Aorta (tissue), 5 donors: ENCODE measurements around the gene RAB3GAP2. TPM values are rescaled to one million over a fixed set of nuclear protein-coding genes. Genes with fewer than 3 reads are reported as not detected.

ENCODE experiments used
- ATAC-seq: fragments of 200-7000 bp; cut with Tn5 transposase; one replicate; pipeline ENCODE4 v1.9.1; 2022; ENCODE audit warnings: moderate library complexity; ENCODE audit not compliant: low FRiP score
- DNase-seq, 2 donors: peaks; one replicate each; pipeline ENCODE4 v3.0.0-alpha.2; 2020
- H3K27ac ChIP-seq, 2 donors: one replicate each; pipeline ENCODE4 v1.5.1; 2013; ENCODE audit warnings: low read length in 2 of 2, mild to moderate bottlenecking in 2 of 2, moderate library complexity in 2 of 2, control low read depth in 1 of 2, inconsistent platforms in 1 of 2, low read depth in 1 of 2
- H3K27me3 ChIP-seq, 2 donors: one replicate each; pipeline ENCODE4 v1.6.1; 2013; ENCODE audit warnings: control low read depth in 1 of 2, low read length in 1 of 2, mild to moderate bottlenecking in 1 of 2, moderate library complexity in 1 of 2; ENCODE audit not compliant: insufficient read depth in 2 of 2, control insufficient read depth in 1 of 2
- H3K36me3 ChIP-seq, 2 donors: one replicate each; pipeline ENCODE4 v1.6.1; 2013; ENCODE audit warnings: control low read depth in 1 of 2, low read length in 1 of 2, mild to moderate bottlenecking in 1 of 2; ENCODE audit not compliant: insufficient read depth in 2 of 2, control insufficient read depth in 1 of 2
- H3K4me1 ChIP-seq, 2 donors: one replicate each; pipeline ENCODE4 v1.6.1; 2013; ENCODE audit warnings: low read length in 2 of 2, control low read depth in 1 of 2, mild to moderate bottlenecking in 1 of 2, moderate library complexity in 1 of 2; ENCODE audit not compliant: insufficient read depth in 2 of 2, control insufficient read depth in 1 of 2
- H3K4me3 ChIP-seq, 2 donors: one replicate each; pipeline ENCODE4 v1.5.1; 2013; ENCODE audit warnings: low read length in 2 of 2, control low read depth in 1 of 2, mild to moderate bottlenecking in 1 of 2
- H3K9me3 ChIP-seq: one replicate; pipeline ENCODE4 v1.6.1; 2013; ENCODE audit warnings: mild to moderate bottlenecking, low read length; ENCODE audit not compliant: control insufficient read depth
- WGBS, 2 donors: extraction: QIAGEN DNeasy Blood & Tissue Kit; methylation state at CpG; one replicate each; pipeline ENCODE4 v1.1.7; 2013; 5-methylcytosine and 5-hydroxymethylcytosine counted together
- intact Hi-C, 2 donors: fragments of 100-400 bp; cut with DNase I; formaldehyde crosslinking; loops; one replicate each; pipeline versions ENCODE4 v1.14.2 to v1.15.0; 2022
- polyA plus RNA-seq, 2 donors: library from polyadenylated mRNA; stranded (reverse); fragments of 200-250 nt; gene quantifications; one replicate each; pipeline ENCODE4 v1.2.3, GENCODE V29; 2013
- total RNA-seq, 2 donors: library from RNA; stranded (reverse); fragmentation: NEBNext Ultra II Directional; extraction: Animal tissue kit (Norgen Biotek cat#: 25700); gene quantifications; one replicate each; pipeline ENCODE4 v1.2.1, GENCODE V29; 2021
- donor health status: healthy with polysubstance abuse.
- donor health status: Bipolar disorder and iron deficiency.
- donor health status: DM: no; HTN: no; CAD: no.
- donor health status: DM: no; HTN: no; CAD: no.
- donor health status: DM: yes; HTN: yes; CAD: no.

Gene RAB3GAP2
- total and polyA plus RNA-seq, 4 donors: 6.4 to 44.2 (median 26.3) TPM

- DNase-seq (no peak), ATAC-seq (no peak)
- Histone ChIP-seq H3K36me3 (no peaks in the 10 kb centered on the region), H3K4me1 (no peaks in the 10 kb centered on the region), H3K4me3 (no peak overlapping the region), H3K27ac (no peak overlapping the region), H3K27me3 (no peaks in the 10 kb centered on the region), H3K9me3 (no peaks in the 10 kb centered on the region)
- intact Hi-C loops: no loop called here
- 68 to 77% methylated on average over 1 of the region's 1 CpG for WGBS, 2 donors
These were observed 24.7 kb upstream of the RAB3GAP2 start for GRCh38 chr1:220296981-220297380.

- intact Hi-C loops: no loop called here
- ATAC-seq: no peak
- WGBS, 2 donors: 85% methylated on average over 4 of the region's 4 CpGs
- Histone ChIP-seq H3K4me1 (no peaks in the 10 kb centered on the region), H3K27me3 (no peaks in the 10 kb centered on the region), H3K27ac (no peak overlapping the region), H3K4me3 (no peak overlapping the region), H3K36me3 (no peaks in the 10 kb centered on the region), H3K9me3 (no peaks in the 10 kb centered on the region)
- DNase-seq: no peak
These were observed 22.6 kb upstream of the RAB3GAP2 start for GRCh38 chr1:220294846-220295301.

DNA sequence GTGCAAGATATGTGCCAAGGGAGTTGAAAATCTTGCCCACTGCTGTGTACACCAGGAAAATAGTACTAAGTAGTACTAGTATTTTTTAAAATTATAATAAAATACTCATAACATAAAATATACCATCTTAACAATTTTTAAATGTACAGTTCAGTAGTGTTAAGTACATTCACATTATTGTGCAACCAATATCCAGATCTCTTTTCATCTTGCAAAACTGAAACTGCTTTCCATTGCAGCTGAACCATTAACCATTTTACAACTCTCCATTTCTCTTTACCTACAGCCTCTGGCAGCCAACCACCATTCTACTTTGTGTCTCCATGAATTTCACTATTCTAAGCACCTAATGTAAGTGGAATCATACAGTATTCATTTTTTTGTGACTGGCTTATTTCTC is 19.3 kb upstream of the RAB3GAP2 start:
- Histone ChIP-seq H3K4me3 (no peak overlapping the region), H3K36me3 (no peaks in the 10 kb centered on the region), H3K4me1 (no peaks in the 10 kb centered on the region), H3K27me3 (no peaks in the 10 kb centered on the region), H3K9me3 (no peaks in the 10 kb centered on the region), H3K27ac (no peak overlapping the region)
- no peak for DNase-seq
- ATAC-seq: no peak
- intact Hi-C loops: no loop called here

DNA sequence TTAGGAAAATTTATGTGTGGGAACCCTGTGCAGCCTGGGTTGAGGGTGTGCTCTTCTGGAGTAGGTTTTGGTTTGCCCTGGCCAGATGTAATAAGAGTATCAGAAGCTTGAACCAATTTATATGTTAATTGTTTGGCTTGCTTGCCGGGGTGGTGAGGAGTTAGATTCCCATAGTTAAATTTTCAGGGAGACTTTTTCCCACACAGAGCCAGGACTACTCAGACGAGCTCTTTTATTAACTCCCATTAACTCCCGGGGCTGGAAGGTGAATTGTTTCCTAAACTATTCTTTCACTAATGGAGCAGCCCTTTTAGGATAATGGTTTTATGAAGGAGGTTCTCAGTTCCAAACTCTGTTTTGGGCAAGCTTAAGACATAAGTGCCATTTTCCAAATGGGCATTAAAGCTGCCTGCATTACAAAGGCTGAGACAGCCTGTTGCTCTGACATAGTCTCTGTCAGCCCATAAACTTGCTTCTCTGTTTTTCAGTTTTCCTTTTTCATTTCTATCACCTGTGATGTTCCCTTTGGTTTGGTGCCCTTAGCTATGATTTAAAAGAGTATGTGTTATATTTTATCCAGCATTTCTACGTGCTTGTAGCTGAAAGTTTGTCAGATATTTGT is 18.0 kb upstream of the RAB3GAP2 start:
- no peaks in the 10 kb centered on the region for H3K9me3 ChIP-seq
- no peaks in the 10 kb centered on the region for H3K4me1 ChIP-seq
- no peak overlapping the region for H3K4me3 ChIP-seq
- DNase-seq: no peak
- intact Hi-C loops: no loop called here
- H3K27me3 ChIP-seq: no peaks in the 10 kb centered on the region
- H3K27ac ChIP-seq: no peak overlapping the region
- WGBS, 2 donors: 47 to 51% methylated on average over 4 of the region's 4 CpGs
- no peaks in the 10 kb centered on the region for H3K36me3 ChIP-seq
- ATAC-seq: no peak

- Histone ChIP-seq H3K4me3 (no peak overlapping the region), H3K4me1 (no peaks in the 10 kb centered on the region), H3K27ac (no peak overlapping the region), H3K36me3 (no peaks in the 10 kb centered on the region), H3K9me3 (no peaks in the 10 kb centered on the region), H3K27me3 (no peaks in the 10 kb centered on the region)
- ATAC-seq (no peak), DNase-seq (no peak)
- WGBS, 2 donors: 96% methylated on average over 8 of the region's 8 CpGs
- intact Hi-C loops: no loop called here
These were observed 14.9 kb upstream of the RAB3GAP2 start for GRCh38 chr1:220287129-220287528.

DNA sequence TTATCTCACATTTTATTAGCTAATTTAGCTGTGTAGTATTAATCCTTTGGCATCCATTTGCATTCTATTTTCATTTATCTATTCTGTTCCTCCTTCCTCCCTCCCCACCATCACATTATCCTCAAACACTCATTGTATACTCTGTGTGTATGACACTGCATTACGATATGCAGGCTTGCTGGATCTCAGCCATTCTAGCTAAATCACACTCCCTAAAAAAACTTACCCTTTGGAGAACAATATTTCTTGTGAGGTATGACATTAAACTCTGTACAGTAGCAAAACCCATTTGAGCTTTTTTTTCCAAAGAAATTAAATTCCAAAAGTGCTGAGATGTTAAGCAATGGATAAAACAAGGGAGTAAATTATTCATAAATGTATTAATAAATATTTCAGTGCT is 11.4 kb upstream of the RAB3GAP2 start:
- no peaks in the 10 kb centered on the region for H3K9me3 ChIP-seq
- no peak overlapping the region for H3K27ac ChIP-seq
- ATAC-seq (no peak), DNase-seq (no peak)
- H3K4me3 ChIP-seq: no peak overlapping the region
- no peaks in the 10 kb centered on the region for H3K36me3 ChIP-seq
- no peaks in the 10 kb centered on the region for H3K4me1 ChIP-seq
- no peaks in the 10 kb centered on the region for H3K27me3 ChIP-seq
- 41 to 42% methylated on average over 1 of the region's 1 CpG for WGBS, 2 donors
- intact Hi-C loops: no loop called here

- no peaks in the 10 kb centered on the region for H3K9me3 ChIP-seq
- no peaks in the 10 kb centered on the region for H3K36me3 ChIP-seq
- WGBS, 2 donors: 85 to 95% methylated on average over 2 of the region's 2 CpGs
- intact Hi-C loops: no loop called here
- no peak overlapping the region for H3K4me3 ChIP-seq
- ATAC-seq (no peak), DNase-seq (no peak)
- H3K27me3 ChIP-seq: no peaks in the 10 kb centered on the region
- H3K27ac ChIP-seq: no peak overlapping the region
- no peaks in the 10 kb centered on the region for H3K4me1 ChIP-seq
These were observed 8.9 kb upstream of the RAB3GAP2 start for GRCh38 chr1:220281159-220281574.

- H3K27me3 ChIP-seq: no peaks in the 10 kb centered on the region
- 89 to 90% methylated on average over 3 of the region's 3 CpGs for WGBS, 2 donors
- no peak overlapping the region for H3K27ac ChIP-seq
- intact Hi-C loops: no loop called here
- H3K4me3 ChIP-seq: no peak overlapping the region
- no peak for ATAC-seq
- DNase-seq: no peak
- H3K9me3 ChIP-seq: no peaks in the 10 kb centered on the region
- no peaks in the 10 kb centered on the region for H3K4me1 ChIP-seq
- no peaks in the 10 kb centered on the region for H3K36me3 ChIP-seq
These were observed 8.0 kb upstream of the RAB3GAP2 start for GRCh38 chr1:220280249-220280648.

DNA sequence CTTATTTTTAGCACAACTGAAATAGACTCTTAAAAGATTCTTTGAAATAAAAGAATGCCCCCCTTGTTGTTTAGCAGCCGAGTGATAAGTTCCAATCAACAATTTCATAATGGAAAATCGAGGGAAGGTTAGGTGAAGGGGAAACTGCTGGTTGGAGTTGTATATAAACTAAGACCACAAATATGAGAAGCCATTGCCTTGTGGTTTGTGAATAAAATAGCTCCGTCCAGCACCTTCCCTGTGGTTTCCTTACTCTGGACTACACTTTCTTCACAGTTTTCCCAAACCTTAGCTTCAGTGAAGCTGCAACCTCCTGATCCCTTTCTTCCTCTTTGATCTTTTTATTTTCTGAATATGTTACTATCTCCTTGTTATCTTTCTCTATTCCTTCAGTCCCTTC is 6.7 kb upstream of the RAB3GAP2 start:
- no peak for ATAC-seq
- no peaks in the 10 kb centered on the region for H3K27me3 ChIP-seq
- no peak overlapping the region for H3K4me3 ChIP-seq
- DNase-seq: no peak
- WGBS, 2 donors: 67 to 70% methylated on average over 3 of the region's 3 CpGs
- H3K27ac ChIP-seq: no peak overlapping the region
- no peaks in the 10 kb centered on the region for H3K4me1 ChIP-seq
- intact Hi-C loops: no loop called here
- H3K36me3 ChIP-seq: no peaks in the 10 kb centered on the region
- H3K9me3 ChIP-seq: no peaks in the 10 kb centered on the region
